Neural crest cell (in vitro differentiated cells): ENCODE measurements around the gene TMEM87A. TPM values are rescaled to one million over a fixed set of nuclear protein-coding genes. Genes with fewer than 3 reads are reported as not detected.

Experiments used
- DNase-seq: peaks from one replicate; pipeline ENCODE4 v3.0.0; 2021; ENCODE audit warnings: low read depth, mixed read lengths, low spot score
- H3K27ac Mint-ChIP-seq: one replicate; pipeline ENCODE4 v1.8.0; 2021; ENCODE audit warnings: mild to moderate bottlenecking, mixed read lengths; ENCODE audit not compliant: unreplicated experiment
- H3K27me3 Mint-ChIP-seq: 2 replicates; pipeline ENCODE4 v1.8.0; 2021; ENCODE audit warnings: low read depth, mild to moderate bottlenecking, mixed read lengths
- H3K36me3 Mint-ChIP-seq: 2 replicates; pipeline ENCODE4 v1.8.0; 2021; ENCODE audit warnings: low read depth, mild to moderate bottlenecking, mixed read lengths
- H3K4me1 Mint-ChIP-seq: 2 replicates; pipeline ENCODE4 v1.8.0; 2021; ENCODE audit warnings: mixed read lengths
- H3K4me3 Mint-ChIP-seq: one replicate; pipeline ENCODE4 v1.8.0; 2021; ENCODE audit warnings: mild to moderate bottlenecking, mixed read lengths
- H3K9me3 Mint-ChIP-seq: 2 replicates; pipeline ENCODE4 v1.8.0; 2021; ENCODE audit warnings: mixed read lengths
- total RNA-seq: library from RNA; stranded (reverse); gene quantifications from 2 replicates; pipeline ENCODE4 v1.2.1, GENCODE V29; 2021
- TF ChIP-seq, protein P1 (sequence below): fragments of 200-600 bp; sonication (generic); conservative IDR thresholded peaks from 2 replicates; pipeline ENCODE4 v1.5.0; 2021; ENCODE audit warnings: antibody characterized with exemption, mild to moderate bottlenecking

Gene TMEM87A
- total RNA-seq, 1 donor from 2014 or later = 34.8 TPM

DNA sequence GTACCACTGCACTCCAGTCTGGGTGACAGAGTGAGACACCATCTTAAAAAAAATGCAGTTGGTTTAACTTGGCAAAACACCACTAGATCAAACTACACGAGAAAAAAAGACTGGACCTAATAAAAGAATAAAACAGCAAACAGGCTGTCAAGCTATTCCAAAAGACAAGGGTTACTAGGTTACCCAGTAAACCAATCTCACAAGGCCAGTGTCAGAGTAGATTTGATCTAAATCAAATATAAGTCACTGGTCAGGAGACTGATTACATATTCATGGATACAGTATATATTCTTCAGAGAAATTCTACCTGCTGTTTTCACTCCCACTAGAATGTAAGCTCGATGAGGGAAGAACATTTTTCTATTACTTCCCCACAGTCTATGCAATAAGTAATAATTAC lies 2.7 kb downstream of the TMEM87A start:
- peaks cover 52% of the 10 kb centered on the region for H3K4me1 Mint-ChIP-seq
- no peaks in the 10 kb centered on the region for H3K27me3 Mint-ChIP-seq
- H3K9me3 Mint-ChIP-seq = no peaks in the 10 kb centered on the region
- H3K27ac Mint-ChIP-seq = no peak overlapping the region
- TF ChIP-seq, protein P1, sequence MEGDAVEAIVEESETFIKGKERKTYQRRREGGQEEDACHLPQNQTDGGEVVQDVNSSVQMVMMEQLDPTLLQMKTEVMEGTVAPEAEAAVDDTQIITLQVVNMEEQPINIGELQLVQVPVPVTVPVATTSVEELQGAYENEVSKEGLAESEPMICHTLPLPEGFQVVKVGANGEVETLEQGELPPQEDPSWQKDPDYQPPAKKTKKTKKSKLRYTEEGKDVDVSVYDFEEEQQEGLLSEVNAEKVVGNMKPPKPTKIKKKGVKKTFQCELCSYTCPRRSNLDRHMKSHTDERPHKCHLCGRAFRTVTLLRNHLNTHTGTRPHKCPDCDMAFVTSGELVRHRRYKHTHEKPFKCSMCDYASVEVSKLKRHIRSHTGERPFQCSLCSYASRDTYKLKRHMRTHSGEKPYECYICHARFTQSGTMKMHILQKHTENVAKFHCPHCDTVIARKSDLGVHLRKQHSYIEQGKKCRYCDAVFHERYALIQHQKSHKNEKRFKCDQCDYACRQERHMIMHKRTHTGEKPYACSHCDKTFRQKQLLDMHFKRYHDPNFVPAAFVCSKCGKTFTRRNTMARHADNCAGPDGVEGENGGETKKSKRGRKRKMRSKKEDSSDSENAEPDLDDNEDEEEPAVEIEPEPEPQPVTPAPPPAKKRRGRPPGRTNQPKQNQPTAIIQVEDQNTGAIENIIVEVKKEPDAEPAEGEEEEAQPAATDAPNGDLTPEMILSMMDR = no peak
- no peak for DNase-seq
- H3K36me3 Mint-ChIP-seq = peaks cover 9% of the 10 kb centered on the region
- H3K4me3 Mint-ChIP-seq = peak overlapping the region; percentile 56

DNA sequence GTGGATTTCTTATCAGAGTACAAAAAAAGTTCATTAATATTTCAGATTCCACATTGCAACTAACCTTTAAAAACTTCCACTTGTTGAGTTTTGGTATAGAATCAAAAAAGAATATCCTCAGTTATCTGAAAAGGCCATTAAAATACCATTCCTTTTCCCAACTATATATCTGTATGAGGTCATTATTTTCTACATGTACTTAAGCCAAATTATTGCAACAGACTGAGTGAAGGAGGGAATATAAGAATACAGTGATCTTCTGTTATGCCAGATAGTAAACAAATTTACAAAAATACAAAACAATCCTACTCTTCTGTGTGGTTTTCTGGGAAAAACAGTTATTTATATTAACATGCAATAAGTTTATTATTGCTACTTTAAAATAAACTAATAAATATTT lies 5.9 kb downstream of the TMEM87A start:
- DNase-seq = no peak
- peaks cover 28% of the 10 kb centered on the region for H3K36me3 Mint-ChIP-seq
- H3K27ac Mint-ChIP-seq = no peak overlapping the region
- no peaks in the 10 kb centered on the region for H3K27me3 Mint-ChIP-seq
- peaks cover 22% of the 10 kb centered on the region for H3K4me1 Mint-ChIP-seq
- TF ChIP-seq, protein P1 = no peak
- no peak overlapping the region for H3K4me3 Mint-ChIP-seq
- H3K9me3 Mint-ChIP-seq = no peaks in the 10 kb centered on the region

DNA sequence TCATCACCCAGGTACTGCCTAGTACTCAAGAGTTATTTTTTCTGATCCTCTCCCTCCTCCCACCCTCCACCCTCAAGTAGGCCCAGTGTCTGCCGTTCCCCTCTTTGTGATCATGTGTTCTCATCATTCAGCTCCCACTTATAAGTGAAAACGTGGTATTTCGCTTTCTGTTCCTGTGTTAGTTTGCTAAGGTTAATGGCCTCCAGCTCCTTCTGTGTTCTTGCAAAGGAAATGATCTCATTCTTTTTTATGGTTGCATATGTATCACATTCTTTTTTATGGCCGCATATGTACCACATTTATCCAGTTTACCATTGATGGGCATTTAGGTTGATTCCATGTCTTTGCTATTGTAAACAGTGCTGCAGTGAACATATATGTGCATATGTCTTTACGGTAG lies 8.4 kb downstream of the TMEM87A start:
- H3K27me3 Mint-ChIP-seq = no peaks in the 10 kb centered on the region
- H3K4me1 Mint-ChIP-seq = peaks cover 7% of the 10 kb centered on the region
- no peak overlapping the region for H3K27ac Mint-ChIP-seq
- no peak for DNase-seq
- TF ChIP-seq, protein P1 = no peak
- no peak overlapping the region for H3K4me3 Mint-ChIP-seq
- peaks cover 35% of the 10 kb centered on the region for H3K36me3 Mint-ChIP-seq
- no peaks in the 10 kb centered on the region for H3K9me3 Mint-ChIP-seq

DNA sequence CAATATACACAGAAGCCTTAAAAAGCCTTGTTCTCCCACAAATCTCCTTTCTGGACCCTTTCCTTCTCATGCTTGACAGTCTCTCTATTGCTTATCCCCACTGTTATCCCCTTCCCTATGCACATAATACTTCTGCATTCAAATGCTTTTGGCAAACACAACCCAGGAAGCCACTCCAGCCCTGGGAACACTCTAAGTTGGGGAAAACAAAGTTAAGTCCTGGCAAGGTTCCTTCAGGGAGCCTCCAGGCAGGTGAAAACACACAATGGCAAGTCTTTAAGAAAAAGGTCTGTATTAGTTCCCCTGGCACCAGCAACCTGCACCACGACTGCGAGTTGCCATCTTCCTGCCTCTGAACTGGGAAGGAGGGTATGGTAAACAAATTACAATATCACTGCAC lies 19.9 kb downstream of the TMEM87A start:
- no peak overlapping the region for H3K27ac Mint-ChIP-seq
- H3K4me1 Mint-ChIP-seq = no peaks in the 10 kb centered on the region
- DNase-seq = no peak
- H3K4me3 Mint-ChIP-seq = no peak overlapping the region
- H3K36me3 Mint-ChIP-seq = peaks cover 65% of the 10 kb centered on the region
- no peaks in the 10 kb centered on the region for H3K27me3 Mint-ChIP-seq
- TF ChIP-seq, protein P1 = no peak
- peaks cover 30% of the 10 kb centered on the region for H3K9me3 Mint-ChIP-seq

DNA sequence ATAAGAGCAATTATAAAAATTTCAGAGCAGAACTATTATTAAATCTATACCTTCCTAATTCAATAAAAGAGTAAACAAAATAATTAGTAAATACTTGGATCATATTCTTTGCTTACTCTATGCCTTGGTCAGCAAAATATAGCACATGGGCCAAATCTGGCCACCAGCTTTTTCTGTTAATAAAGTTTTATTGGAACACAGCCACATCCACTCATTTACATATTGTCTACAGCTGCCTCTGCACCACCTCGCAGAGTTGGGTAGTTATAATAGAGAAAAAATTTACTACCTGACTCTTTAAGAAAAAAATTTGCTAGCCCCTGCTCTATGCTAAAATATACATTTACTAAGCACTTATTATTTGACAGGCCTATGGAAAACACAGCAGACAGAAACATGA lies 32.4 kb downstream of the TMEM87A start:
- H3K9me3 Mint-ChIP-seq = no peaks in the 10 kb centered on the region
- peaks cover 27% of the 10 kb centered on the region for H3K36me3 Mint-ChIP-seq
- no peak overlapping the region for H3K4me3 Mint-ChIP-seq
- TF ChIP-seq, protein P1 = no peak
- no peaks in the 10 kb centered on the region for H3K27me3 Mint-ChIP-seq
- no peak overlapping the region for H3K27ac Mint-ChIP-seq
- no peak for DNase-seq
- no peaks in the 10 kb centered on the region for H3K4me1 Mint-ChIP-seq
